Activated CD8-positive, alpha-beta memory T cell treated with anti-CD3 and anti-CD28 coated beads, Interleukin-2, amount 50 U/mL, for 1 hour (primary cell): ENCODE data around the gene PRRT1B.
A peak's percentile ranks its signal among the peaks of the same experiment; 100 is the strongest.
"Not testable (repeated sequence)": the region's sequence is repeated elsewhere in the genome, so short reads cannot be mapped to it uniquely, and the experiment has no call there.

Experiments used
- DNase-seq: peaks from one replicate; pipeline ENCODE4 v3.0.0-alpha.2; 2020; ENCODE audit errors: extremely low read depth

Gene PRRT1B

DNA sequence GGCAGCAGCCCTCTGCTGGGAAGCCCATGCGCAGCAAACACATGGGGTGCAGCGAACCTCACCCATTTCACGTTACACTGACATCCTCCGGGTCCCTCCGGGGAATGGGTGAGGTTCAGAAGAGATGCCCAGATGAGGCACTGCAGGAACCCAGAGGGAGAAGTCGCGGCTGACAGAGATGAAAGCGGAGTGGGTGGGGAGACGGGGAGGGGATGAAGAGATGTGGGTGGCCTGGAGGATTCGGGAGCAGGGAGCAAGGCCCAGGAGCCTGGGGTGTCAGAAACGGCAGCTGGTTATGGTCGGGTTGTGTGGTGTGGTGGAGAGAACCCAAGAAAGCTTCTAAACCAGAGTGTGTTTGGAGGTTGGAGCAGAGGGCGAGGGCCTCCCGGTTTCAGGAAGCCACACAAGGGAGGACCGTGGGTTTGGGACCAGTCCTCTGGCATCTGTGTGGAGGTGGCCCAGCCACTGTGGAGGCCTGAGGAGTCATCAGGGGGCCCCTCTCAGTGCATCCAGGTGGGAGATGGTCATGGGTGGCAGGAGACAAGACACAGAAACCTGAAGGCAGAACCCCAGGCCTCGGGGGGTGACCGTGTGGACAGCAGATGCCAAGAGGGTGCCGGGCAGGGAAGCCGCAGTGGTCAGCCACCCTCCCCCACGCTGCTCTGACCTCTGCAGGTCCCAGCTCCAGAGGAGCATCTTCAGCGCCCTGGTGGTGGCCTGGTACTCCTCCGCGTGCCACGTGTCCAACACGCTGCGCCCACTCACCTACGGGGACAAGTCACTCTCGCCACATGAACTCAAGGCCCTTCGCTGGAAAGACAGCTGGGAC lies 22.9 kb upstream of the PRRT1B start:
- no peak for DNase-seq

- DNase-seq = no peak
These were observed 22.3 kb upstream of the PRRT1B start for GRCh38 chr9:131523086-131523388.

DNA sequence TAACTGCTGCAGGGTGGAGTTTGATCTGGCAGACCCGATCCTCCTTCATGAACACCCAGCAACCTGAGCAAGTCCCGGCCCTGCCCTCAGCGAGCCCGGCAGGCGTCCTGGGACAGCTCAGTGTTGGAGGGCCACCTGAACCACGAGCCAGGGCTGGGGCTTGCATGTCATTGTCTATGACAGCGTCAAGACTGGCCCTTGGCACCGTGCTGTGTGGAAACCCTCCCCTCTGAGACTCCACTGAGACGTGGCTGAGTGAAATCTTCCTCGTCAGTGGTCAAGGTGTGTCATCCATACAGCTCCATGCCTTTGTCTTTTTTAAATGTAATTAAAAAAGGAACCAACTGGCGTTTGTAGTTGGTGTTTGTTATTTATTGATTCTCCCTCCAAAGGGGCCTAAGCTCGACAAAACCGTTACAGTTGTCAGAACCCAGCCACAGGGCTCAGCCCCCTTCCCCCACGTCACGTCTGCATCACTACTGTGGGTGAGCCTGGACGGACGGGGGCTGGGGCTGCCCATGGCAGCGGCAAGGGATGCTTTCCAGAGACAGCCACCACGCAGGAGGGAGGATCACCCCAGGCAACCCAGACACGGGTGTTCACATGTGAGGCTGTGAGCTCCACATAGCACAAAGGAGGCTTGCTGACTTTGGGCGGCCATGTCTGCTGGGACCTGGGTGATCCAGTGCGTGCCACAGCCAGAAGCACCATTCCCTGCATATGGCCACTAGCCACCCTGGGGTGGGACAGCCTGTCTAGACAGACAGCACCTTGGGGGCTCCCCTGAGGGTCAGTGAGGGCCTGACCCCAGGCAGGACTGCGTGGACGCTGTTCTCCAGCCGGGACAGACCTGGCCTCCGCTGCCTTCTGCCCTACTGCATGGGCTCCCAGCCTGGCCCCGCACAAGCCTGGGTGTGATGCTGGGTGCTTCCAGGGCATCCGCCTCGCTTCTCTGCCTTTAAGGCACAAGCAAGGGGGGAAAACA lies 21.6 kb upstream of the PRRT1B start:
- no peak for DNase-seq

DNA sequence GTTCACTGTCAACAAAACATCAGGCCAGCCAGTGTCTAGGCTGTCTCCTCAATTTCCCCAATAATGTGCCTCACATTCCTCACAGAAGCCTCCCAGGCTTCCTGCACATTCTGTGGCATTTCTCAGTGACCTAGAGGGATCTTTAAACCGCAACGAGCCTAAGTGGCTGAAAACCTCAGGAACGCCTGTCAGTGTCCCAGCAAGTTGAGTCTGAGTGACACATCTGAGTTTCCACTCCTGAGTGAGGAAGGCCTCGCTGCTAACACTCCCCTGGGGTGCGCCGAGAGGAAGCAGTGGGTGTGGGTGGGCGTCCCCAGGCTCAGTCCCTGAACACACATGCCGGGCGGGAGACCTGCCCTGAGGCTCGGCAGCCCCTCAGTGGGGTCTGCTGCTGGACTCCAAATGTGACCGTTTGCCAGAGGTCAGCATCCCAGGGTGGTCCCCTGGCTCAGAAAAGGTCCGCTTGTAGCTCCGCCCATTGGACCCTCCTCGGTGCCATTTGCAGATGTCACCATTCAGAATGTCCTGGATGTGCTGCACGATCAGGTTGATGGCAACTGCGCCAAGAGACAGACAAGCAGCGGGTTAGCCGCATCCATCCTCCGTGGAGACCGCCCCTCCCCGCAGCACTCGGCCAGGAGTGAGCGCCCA lies 20.5 kb upstream of the PRRT1B start:
- DNase-seq = no peak

DNA sequence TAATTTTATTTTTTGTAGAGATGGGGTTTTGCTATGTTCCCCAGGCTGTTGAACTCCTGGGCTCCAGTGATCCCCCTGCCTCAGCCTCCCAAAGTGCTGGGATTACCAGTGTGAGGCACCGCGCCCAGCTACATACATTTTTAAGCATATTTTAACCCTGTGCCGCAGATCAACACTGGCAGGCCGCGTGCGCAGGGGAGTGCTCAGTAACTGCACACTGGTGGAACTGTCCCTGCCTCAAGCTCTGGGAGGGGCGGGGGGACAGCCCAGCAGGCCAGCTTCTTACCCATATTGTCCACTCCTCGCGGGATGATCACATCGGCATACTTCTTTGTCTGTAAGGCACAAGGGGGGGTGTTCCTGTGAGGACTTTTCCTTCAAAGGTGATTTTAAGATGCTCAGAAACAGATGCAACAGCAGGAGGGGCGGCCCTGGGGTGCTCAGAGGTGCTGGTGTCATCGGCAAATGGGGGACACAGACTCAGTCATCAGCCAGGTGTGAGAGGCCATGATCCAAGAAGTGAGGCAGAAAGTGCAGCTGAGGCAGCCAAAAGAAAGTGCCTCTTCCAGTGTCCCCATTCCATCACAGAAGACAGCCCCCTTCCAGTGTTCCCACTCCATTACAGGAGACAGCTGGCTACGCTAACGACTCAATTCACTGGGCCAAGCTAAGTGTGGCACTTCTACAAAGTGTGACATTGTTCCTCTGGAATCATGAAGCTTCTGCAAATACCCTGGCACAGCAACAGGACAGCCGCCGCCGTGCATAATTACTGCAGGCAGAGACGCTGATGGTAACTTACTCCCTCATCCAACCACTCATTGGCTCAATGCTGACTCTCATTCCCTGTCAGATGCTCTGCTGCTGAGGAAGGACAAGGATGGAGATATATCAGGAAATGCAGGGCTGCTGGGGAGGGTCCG lies 19.4 kb upstream of the PRRT1B start:
- no peak for DNase-seq

DNA sequence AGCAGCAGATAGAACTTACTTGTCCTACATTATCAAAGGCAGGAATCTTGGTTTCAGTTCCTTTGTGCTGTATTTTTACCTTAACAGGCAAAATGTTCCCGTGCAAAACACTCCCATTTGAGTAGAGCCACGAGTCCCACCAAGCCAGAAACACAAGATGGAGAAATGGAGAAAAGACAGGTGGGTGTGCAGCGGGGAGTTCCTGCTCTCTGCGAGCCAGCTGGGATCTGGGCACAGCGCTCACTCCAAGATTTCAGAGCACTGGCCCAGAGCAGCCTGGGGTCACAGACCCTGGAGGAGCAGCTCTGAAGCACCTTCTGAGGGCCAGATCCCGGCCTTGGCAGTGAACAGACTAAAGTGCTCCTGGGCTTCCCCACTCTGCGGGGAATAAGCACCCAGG lies 17.1 kb upstream of the PRRT1B start:
- DNase-seq = no peak

- no peak for DNase-seq
These were observed 16.3 kb upstream of the PRRT1B start for GRCh38 chr9:131528886-131529505.

GRCh38 chr9:131529597-131530545 lies 15.5 kb upstream of the PRRT1B start:
- DNase-seq = no peak

- no peak for DNase-seq
These were observed 14.8 kb upstream of the PRRT1B start for GRCh38 chr9:131530546-131530919.

DNA sequence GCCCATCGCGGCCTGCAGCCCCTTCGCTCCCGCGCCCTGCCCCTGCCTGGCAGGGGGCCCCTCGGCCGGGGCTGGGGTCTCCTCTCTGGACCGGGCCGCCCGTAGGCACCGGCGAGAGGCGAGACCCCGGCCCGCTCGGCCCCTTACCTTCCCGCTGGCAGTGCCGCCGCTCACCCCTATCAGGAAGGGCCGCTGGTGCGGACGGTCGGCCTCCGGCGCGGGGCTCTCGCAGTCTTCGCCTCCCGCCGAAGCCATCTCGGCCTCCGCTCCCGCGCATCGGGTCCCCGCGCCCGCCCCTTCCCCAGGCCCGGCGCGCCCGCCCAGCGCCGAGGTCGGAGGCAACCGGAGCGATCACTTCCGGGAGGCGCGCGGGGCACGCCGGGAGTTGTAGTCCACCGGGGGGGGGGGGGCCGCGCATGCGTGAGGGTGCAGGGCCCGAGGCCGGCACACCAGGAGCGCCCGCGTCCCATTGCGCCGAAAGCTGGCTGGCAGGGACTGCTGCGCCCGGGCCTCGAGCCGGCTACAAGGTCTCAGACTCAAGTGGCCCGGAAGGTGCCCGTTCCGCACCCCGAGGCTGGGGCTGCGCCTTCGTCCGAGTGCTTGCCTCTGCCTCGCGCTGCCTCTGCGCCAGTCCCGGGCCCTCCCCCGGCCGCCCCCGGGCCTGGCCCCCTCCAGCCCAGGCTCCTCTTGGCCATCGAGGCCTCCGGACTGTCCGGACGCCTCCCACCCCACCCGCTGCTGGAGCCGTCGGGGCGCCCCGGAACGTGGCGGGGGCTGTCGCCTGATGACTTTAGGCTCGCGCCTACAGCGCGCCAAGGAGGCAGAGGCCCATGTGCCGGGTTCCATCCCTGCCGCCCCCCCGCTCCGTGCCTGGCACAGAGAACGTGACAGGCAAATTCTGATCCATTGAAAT lies 14.1 kb upstream of the PRRT1B start, which contains the start of gene UCK1:
UCK1 (minus strand) TSS at position 344 of the 913 bp plus-strand sequence; CDS start at position 255, 89 bp downstream.
- peak; percentile 36 for DNase-seq

DNA sequence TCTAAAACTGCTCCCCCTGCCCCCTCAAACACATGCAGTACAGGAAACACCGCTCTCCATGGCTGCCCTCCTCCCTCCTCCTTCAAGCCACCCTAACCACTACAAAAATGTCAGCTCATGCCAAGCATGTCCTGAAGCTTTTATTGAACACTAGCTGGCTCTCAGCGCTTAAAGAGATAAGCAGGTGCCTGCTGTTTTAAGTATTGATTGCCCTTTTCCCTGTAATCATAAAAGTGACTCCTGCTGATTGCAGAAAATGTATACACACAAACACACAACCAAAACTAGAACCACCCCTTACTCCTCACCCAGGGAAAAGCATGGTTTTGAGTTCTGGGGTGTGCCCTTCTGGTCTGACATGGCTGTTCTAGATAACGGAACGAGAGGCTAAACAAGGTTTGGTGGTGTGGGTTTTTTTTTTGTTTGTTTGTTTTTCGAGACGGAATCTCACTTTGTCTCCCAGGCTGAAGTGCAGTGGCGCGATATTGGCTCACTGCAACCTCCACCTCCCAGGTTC lies 10.5 kb upstream of the PRRT1B start:
- DNase-seq = no peak

DNA sequence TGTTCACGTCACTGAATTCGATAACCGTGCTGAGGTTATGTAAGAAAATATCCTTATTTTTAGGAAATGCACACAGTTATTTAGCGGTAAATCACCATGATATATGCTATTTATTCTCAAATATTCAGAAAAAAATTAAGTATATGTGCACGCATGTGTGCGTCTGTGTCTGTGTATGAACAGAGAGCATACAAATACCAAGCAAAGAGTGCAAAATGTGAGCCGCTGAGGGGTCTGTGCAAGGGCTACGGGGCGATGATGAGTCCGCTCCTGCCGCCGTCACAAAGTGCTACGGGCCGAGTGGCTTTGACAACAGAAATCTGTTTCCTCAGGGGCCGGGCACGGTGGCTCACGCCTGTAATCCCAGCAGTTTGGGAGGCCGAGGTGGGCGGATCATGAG lies 7.4 kb upstream of the PRRT1B start:
- DNase-seq = no peak

GRCh38 chr9:131539223-131539923 lies 6.0 kb upstream of the PRRT1B start:
- no peak for DNase-seq

DNA sequence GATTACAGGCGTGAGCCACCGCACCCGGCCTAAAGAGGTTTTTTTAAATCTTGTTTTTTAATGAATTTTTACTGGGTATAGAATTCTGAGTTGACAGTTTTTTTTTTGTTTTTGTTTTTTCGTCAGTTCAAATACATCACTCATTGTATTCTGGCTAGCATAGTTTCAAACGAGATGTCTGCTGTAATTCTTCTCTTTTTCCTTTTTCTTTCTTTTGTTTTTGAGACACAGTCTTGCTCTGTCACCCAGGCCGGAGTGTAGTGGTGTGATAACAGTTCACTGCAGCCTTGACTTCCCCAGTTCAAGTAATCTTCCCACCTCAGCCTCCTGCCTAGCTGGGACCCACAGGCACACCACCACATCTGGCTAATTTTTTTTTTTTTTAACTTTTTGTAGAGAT lies 2.2 kb upstream of the PRRT1B start:
- no peak for DNase-seq

DNA sequence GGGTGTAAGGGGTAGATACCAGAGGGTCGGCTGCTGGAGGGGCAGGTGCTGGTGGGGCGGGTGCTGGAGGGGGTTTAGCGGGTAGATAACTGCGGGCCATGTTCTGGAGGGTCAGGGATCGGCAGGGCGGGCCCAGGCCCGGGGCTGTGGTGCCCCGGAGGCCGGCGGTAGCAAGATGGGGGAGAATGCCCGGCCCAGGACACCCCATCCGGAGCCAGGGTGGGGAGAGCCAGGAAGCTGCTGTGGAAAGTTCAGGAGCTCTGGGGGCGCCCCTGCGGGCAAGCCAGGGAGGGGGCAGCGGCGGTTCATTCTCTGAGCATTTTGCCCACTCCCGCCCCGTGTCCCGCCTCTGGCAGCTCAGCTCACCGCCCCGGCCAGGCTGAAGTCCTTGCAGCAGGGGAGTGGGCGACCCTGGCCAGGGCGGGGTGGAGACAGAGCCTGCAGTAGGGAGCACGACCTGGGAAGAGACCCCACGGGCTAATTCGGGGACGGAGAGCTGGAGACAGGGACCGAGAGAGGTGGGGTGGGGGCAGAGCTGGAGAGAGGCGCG lies 538 bp downstream of the PRRT1B start:
- no peak for DNase-seq

GRCh38 chr9:131546336-131547084 lies 1.2 kb downstream of the PRRT1B start:
- DNase-seq = no peak

DNA sequence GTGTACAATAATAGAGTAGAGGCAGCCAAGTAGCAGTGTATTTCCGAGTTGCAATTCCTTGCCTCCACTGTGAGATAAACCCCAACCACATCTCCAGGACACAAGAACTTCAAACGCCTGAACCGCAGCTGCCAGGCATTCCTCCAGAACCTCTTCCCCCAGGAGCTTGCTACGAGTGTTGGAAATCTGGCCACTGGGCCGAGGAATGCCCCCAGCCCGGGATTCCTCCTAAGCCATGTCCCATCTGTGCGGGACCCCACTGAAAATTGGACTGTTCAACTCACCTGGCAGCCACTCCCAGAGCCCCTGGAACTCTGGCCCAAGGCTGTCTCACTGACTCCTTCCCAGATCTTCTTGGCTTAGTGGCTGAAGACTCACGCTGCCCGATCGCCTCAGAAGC lies 3.9 kb downstream of the PRRT1B start:
- DNase-seq = not testable (repeated sequence)
